ENCODE measurements around the gene ELAC2. TPM values are rescaled to one million over a fixed set of nuclear protein-coding genes. Genes with fewer than 3 reads are reported as not detected.

Gene ELAC2
- total and polyA plus RNA-seq, 12 donors, result 32.3 to 76.8 (median 61.4) TPM

DNA sequence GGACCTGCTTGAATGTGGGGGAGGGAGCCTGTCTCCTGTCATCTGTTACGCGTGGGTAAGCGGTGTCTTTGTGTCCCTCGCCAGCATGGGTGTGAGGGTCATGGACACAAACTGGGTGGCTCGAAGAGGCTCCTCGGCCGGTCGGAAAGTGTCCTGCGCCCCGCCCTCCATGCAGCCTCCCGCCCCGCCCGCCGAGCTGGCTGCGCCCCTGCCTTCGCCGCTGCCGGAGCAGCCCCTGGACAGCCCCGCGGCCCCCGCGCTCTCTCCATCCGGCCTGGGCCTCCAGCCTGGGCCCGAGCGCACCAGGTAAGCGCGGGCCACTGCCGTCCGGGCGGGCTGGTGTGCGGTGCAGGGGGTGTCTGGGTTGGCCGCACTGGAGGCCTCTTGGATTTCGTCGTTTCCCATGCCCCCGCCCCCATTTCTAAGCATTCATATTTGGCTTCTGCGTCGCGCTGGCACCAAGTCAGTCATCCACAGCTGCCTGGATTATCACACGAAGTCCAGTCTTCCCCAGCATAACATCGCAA lies 43.8 kb downstream of the ELAC2 start:
- Histone ChIP-seq H3K27me3 (peaks cover 0 to 16% (median 0%) of the 10 kb centered on the region in 7 donors), H3K27ac (peak overlapping the region in 2 of 10 donors; percentile 4 to 25), H3K4me1 (peaks cover 0 to 14% (median 4%) of the 10 kb centered on the region in 9 donors), H3K36me3 (no peaks in the 10 kb centered on the region), H3K4me3 (peak overlapping the region; percentile 14 to 52 (median 41)), H3K9me3 (no peaks in the 10 kb centered on the region)
- ATAC-seq (peak; percentile 42 to 81 (median 70)), DNase-seq (no peak)
- TF ChIP-seq, protein P1, sequence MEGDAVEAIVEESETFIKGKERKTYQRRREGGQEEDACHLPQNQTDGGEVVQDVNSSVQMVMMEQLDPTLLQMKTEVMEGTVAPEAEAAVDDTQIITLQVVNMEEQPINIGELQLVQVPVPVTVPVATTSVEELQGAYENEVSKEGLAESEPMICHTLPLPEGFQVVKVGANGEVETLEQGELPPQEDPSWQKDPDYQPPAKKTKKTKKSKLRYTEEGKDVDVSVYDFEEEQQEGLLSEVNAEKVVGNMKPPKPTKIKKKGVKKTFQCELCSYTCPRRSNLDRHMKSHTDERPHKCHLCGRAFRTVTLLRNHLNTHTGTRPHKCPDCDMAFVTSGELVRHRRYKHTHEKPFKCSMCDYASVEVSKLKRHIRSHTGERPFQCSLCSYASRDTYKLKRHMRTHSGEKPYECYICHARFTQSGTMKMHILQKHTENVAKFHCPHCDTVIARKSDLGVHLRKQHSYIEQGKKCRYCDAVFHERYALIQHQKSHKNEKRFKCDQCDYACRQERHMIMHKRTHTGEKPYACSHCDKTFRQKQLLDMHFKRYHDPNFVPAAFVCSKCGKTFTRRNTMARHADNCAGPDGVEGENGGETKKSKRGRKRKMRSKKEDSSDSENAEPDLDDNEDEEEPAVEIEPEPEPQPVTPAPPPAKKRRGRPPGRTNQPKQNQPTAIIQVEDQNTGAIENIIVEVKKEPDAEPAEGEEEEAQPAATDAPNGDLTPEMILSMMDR (IDR thresholded peaks at IDR 0.05), result no peak
- WGBS, 2 donors, result 2% methylated on average over 40 of the region's 40 CpGs
- intact Hi-C loops (cut with DNase I), result loop anchor here in 1 of 10 donors (10.0 kb wide), 1 partner anchor 179 kb away; no protein-coding TSS in a partner anchor

DNA sequence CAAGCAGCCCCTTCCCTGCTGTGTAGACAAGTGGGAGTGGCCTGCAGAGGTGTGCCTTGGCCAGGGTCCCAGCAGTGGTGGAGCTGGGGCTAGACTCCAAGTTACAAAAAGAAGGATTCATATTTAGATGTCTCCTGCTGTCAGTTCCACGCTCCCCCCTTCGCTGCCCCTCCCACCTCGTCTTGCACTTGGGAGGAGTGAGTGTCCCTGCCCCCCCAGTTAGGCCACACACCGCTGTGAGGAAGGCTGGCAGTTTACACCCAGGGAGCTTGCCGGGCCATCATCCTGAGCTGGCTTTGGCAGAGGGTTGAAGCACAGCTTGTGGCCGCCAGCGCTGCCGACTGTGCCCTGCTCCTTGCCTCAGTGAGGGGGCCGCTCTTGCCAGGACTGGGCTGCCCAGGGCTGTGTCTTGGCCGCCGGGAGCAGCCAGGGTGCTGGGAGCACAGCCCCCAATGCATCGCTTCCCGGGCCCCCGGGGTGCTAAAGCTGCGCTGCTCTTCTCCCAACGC lies 44.3 kb downstream of the ELAC2 start:
- Histone ChIP-seq H3K27ac (peak overlapping the region in 2 of 10 donors; percentile 4 to 25), H3K9me3 (no peaks in the 10 kb centered on the region), H3K36me3 (no peaks in the 10 kb centered on the region), H3K4me1 (peaks cover 0 to 14% (median 4%) of the 10 kb centered on the region in 9 donors), H3K4me3 (peak overlapping the region in 9 of 10 donors; percentile 14 to 52 (median 45)), H3K27me3 (peaks cover 0 to 16% (median 0%) of the 10 kb centered on the region in 7 donors)
- TF ChIP-seq, protein P1 (IDR thresholded peaks at IDR 0.05), result no peak
- intact Hi-C loops (cut with DNase I), result loop anchor here in 1 of 10 donors (10.0 kb wide), 1 partner anchor 179 kb away; no protein-coding TSS in a partner anchor
- ATAC-seq (peak; percentile 42 to 85 (median 63)), DNase-seq (peak in 1 of 2 donors; percentile 28)
- 2 to 4% methylated on average over 16 of the region's 16 CpGs for WGBS, 2 donors

DNA sequence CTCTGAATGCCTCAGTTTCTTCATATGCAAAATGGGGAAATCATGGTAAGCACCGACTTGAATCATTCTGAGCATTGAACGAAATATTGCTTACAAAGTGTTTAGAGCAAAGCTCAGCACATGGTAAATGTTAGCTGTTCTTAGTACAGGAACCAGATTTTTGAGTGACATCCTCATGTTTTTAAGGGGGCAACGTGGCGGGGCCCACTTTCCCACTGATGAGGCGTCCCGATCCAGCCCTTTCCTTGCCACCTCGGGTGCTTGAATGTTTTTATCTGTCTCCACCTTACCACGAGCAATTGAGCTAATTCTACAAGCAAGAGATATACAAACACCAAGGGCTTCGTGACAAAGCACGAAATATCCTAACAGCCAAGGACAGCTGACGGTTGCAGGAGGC lies 49.9 kb downstream of the ELAC2 start:
- TF ChIP-seq, protein P1 (IDR thresholded peaks at IDR 0.05), result no peak
- ATAC-seq (no peak), DNase-seq (no peak)
- Histone ChIP-seq H3K36me3 (peaks cover 0 to 4% (median 0%) of the 10 kb centered on the region in 9 donors), H3K4me1 (peaks cover 0 to 12% (median 0%) of the 10 kb centered on the region in 9 donors), H3K27me3 (no peaks in the 10 kb centered on the region), H3K9me3 (no peaks in the 10 kb centered on the region), H3K4me3 (no peak overlapping the region), H3K27ac (no peak overlapping the region)
- intact Hi-C loops (cut with DNase I), result no loop called here
- WGBS, 2 donors, result 73 to 82% methylated on average over 11 of the region's 11 CpGs

DNA sequence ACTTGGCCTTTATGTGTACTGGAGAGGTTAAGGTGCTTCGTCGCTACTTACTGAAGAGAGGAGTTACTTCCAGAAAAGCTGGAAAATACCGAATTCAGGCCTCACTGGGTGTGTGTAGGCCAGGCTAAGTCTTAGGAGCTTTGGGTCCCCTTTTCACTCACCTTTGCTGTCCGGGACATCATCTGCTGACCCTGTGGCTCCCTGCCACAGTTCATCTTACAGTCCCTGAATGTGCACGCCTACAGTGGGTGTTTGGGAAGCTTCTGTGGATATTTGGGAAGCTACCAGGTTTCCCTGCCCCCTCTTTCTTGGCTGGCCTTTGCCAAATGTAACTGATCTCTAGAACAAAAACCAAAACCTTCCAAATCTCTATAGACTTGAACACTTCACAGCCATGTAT lies 51.4 kb downstream of the ELAC2 start:
- no peaks in the 10 kb centered on the region for H3K27me3 ChIP-seq
- H3K4me1 ChIP-seq, result peaks cover 0 to 12% (median 0%) of the 10 kb centered on the region in 9 donors
- H3K4me3 ChIP-seq, result no peak overlapping the region
- ATAC-seq (no peak), DNase-seq (no peak)
- no peaks in the 10 kb centered on the region for H3K9me3 ChIP-seq
- TF ChIP-seq, protein P1 (IDR thresholded peaks at IDR 0.05), result no peak
- intact Hi-C loops (cut with DNase I), result no loop called here
- no peak overlapping the region for H3K27ac ChIP-seq
- H3K36me3 ChIP-seq, result peaks cover 0 to 4% (median 0%) of the 10 kb centered on the region in 9 donors
- 86% methylated on average over 5 of the region's 5 CpGs for WGBS, 2 donors
